Middle frontal gyrus (tissue), 1 donor: ENCODE data around the gene KIF26B.

Experiments
- DNase-seq: peaks from one replicate; pipeline ENCODE4 v3.0.0-alpha.2; 2015; ENCODE audit warnings: low spot score; ENCODE audit errors: extremely low spot score

KIF26B gene

GRCh38 chr1:245169376-245169775, 14.6 kb downstream of the KIF26B start:
- no peak for DNase-seq

GRCh38 chr1:245172026-245172425, 17.2 kb downstream of the KIF26B start:
- DNase-seq: no peak

GRCh38 chr1:245172829-245173228, 18.0 kb downstream of the KIF26B start:
- DNase-seq: no peak

- DNase-seq: no peak
Observed at GRCh38 chr1:245173446-245174211, 18.8 kb downstream of the KIF26B start.

GRCh38 chr1:245177071-245177900, 22.5 kb downstream of the KIF26B start:
- DNase-seq: no peak

GRCh38 chr1:245179706-245180105, 24.9 kb downstream of the KIF26B start:
- no peak for DNase-seq

GRCh38 chr1:245180496-245181157, 25.8 kb downstream of the KIF26B start:
- no peak for DNase-seq

GRCh38 chr1:245181158-245181517, 26.4 kb downstream of the KIF26B start:
- DNase-seq: no peak

- DNase-seq: no peak
Observed at GRCh38 chr1:245182028-245182427, 27.2 kb downstream of the KIF26B start.

GRCh38 chr1:245183429-245183828, 28.6 kb downstream of the KIF26B start:
- DNase-seq: no peak

GRCh38 chr1:245184779-245185178, 30.0 kb downstream of the KIF26B start:
- DNase-seq: no peak

- DNase-seq: no peak
Observed at GRCh38 chr1:245188403-245188802, 33.6 kb downstream of the KIF26B start.

GRCh38 chr1:245195398-245195797, 40.6 kb downstream of the KIF26B start:
- no peak for DNase-seq

GRCh38 chr1:245197121-245197520, 42.3 kb downstream of the KIF26B start:
- no peak for DNase-seq

- DNase-seq: no peak
Observed at GRCh38 chr1:245197911-245198379, 43.2 kb downstream of the KIF26B start.

- no peak for DNase-seq
Observed at GRCh38 chr1:245198748-245199516, 44.1 kb downstream of the KIF26B start.

- no peak for DNase-seq
Observed at GRCh38 chr1:245200146-245200545, 45.4 kb downstream of the KIF26B start.

- DNase-seq: no peak
Observed at GRCh38 chr1:245201201-245201600, 46.4 kb downstream of the KIF26B start.

GRCh38 chr1:245201827-245202226, 47.0 kb downstream of the KIF26B start:
- DNase-seq: no peak

GRCh38 chr1:245205396-245205795, 50.6 kb downstream of the KIF26B start:
- no peak for DNase-seq

GRCh38 chr1:245205864-245206263, 51.1 kb downstream of the KIF26B start:
- DNase-seq: no peak
